ENCODE data around the gene LAPTM4A. TPM values are rescaled to one million over a fixed set of nuclear protein-coding genes. Genes with fewer than 3 reads are reported as not detected.
"Not testable (repeated sequence)": the region's sequence is repeated elsewhere in the genome, so short reads cannot be mapped to it uniquely, and the experiment has no call there.

LAPTM4A gene
- total RNA-seq, 1 donor from 2014 or later = 196 TPM

- H3K27ac Mint-ChIP-seq = no peak overlapping the region
- H3K4me3 Mint-ChIP-seq = no peak overlapping the region
- no peaks in the 10 kb centered on the region for H3K36me3 Mint-ChIP-seq
- H3K27me3 Mint-ChIP-seq = no peaks in the 10 kb centered on the region
- no peak for DNase-seq (ENCODE audit: extremely low spot score, unreplicated experiment)
- peaks cover 18% of the 10 kb centered on the region for H3K4me1 Mint-ChIP-seq (ENCODE audit: unreplicated experiment)
- no peaks in the 10 kb centered on the region for H3K9me3 Mint-ChIP-seq
- TF ChIP-seq CTCF (conservative IDR thresholded peaks at IDR 0.05) = peak; percentile 25
Measured at GRCh38 chr2:20052229-20052851, 912 bp upstream of the LAPTM4A start.

- no peaks in the 10 kb centered on the region for H3K27me3 Mint-ChIP-seq
- H3K9me3 Mint-ChIP-seq = no peaks in the 10 kb centered on the region
- no peaks in the 10 kb centered on the region for H3K36me3 Mint-ChIP-seq
- peaks cover 18% of the 10 kb centered on the region for H3K4me1 Mint-ChIP-seq (ENCODE audit: unreplicated experiment)
- H3K27ac Mint-ChIP-seq = no peak overlapping the region
- no peak overlapping the region for H3K4me3 Mint-ChIP-seq
- no peak for DNase-seq (ENCODE audit: extremely low spot score, unreplicated experiment)
- no peak for TF ChIP-seq CTCF (conservative IDR thresholded peaks at IDR 0.05)
Measured at GRCh38 chr2:20050646-20051531, 539 bp downstream of the LAPTM4A start.

GRCh38 chr2:20050104-20050645 lies 1.3 kb downstream of the LAPTM4A start:
- H3K36me3 Mint-ChIP-seq = no peaks in the 10 kb centered on the region
- no peak for DNase-seq (ENCODE audit: extremely low spot score, unreplicated experiment)
- no peaks in the 10 kb centered on the region for H3K9me3 Mint-ChIP-seq
- no peak overlapping the region for H3K27ac Mint-ChIP-seq
- TF ChIP-seq CTCF (conservative IDR thresholded peaks at IDR 0.05) = no peak
- H3K4me1 Mint-ChIP-seq (ENCODE audit: unreplicated experiment) = peaks cover 23% of the 10 kb centered on the region
- H3K27me3 Mint-ChIP-seq = no peaks in the 10 kb centered on the region
- no peak overlapping the region for H3K4me3 Mint-ChIP-seq

GRCh38 chr2:20049637-20050036 lies 1.8 kb downstream of the LAPTM4A start:
- no peak for TF ChIP-seq CTCF (conservative IDR thresholded peaks at IDR 0.05)
- no peaks in the 10 kb centered on the region for H3K27me3 Mint-ChIP-seq
- no peak for DNase-seq (ENCODE audit: extremely low spot score, unreplicated experiment)
- no peak overlapping the region for H3K4me3 Mint-ChIP-seq
- H3K9me3 Mint-ChIP-seq = no peaks in the 10 kb centered on the region
- peaks cover 24% of the 10 kb centered on the region for H3K4me1 Mint-ChIP-seq (ENCODE audit: unreplicated experiment)
- H3K27ac Mint-ChIP-seq = no peak overlapping the region
- no peaks in the 10 kb centered on the region for H3K36me3 Mint-ChIP-seq

- H3K27ac Mint-ChIP-seq = no peak overlapping the region
- DNase-seq (ENCODE audit: extremely low spot score, unreplicated experiment) = no peak
- H3K4me1 Mint-ChIP-seq (ENCODE audit: unreplicated experiment) = peaks cover 26% of the 10 kb centered on the region
Measured at GRCh38 chr2:20048488-20049448, 2.7 kb downstream of the LAPTM4A start.

GRCh38 chr2:20045712-20046292 lies 5.6 kb downstream of the LAPTM4A start:
- H3K27ac Mint-ChIP-seq = peak overlapping the region; percentile 52
- peak overlapping the region; percentile 53 for H3K4me3 Mint-ChIP-seq
- H3K36me3 Mint-ChIP-seq = not testable (repeated sequence)

More at GRCh38 chr2:20048488-20049448, 2.7 kb downstream of the LAPTM4A start:
- no peaks in the 10 kb centered on the region for H3K9me3 Mint-ChIP-seq
- no peak overlapping the region for H3K4me3 Mint-ChIP-seq
- H3K27me3 Mint-ChIP-seq = no peaks in the 10 kb centered on the region
- TF ChIP-seq CTCF (conservative IDR thresholded peaks at IDR 0.05) = no peak
- H3K36me3 Mint-ChIP-seq = no peaks in the 10 kb centered on the region

More at GRCh38 chr2:20045712-20046292, 5.6 kb downstream of the LAPTM4A start:
- H3K9me3 Mint-ChIP-seq; H3K27me3 Mint-ChIP-seq; DNase-seq (ENCODE audit: extremely low spot score, unreplicated experiment): not testable (repeated sequence)
- H3K4me1 Mint-ChIP-seq (ENCODE audit: unreplicated experiment) = peaks cover 39% of the 10 kb centered on the region

Measured in type B pancreatic cell (in vitro differentiated cells).